Erythroblast (primary cell): ENCODE data around the gene GOLGA1.

ENCODE experiments used
- GATA1 ChIP-seq: IDR thresholded peaks from 2 replicates; pipeline ENCODE4 v1.6.1; 2011; ENCODE audit warnings: low read depth, mild to moderate bottlenecking, control low read depth, low read length, moderate library complexity
- POLR2A ChIP-seq: IDR thresholded peaks from 2 replicates; pipeline ENCODE4 v1.6.1; 2011; ENCODE audit warnings: mild to moderate bottlenecking, low read length

- TF ChIP-seq POLR2A = no peak
- TF ChIP-seq GATA1 = no peak
Observed at GRCh38 chr9:124964056-124964455, 23.2 kb upstream of the GOLGA1 start.
